HTERT RPE-1 (cell line): ENCODE measurements around the gene CEND1.
"Not testable (repeated sequence)": the region's sequence is repeated elsewhere in the genome, so short reads cannot be mapped to it uniquely, and the experiment has no call there.

Experiments used
- in situ Hi-C: fragments of 300-500 bp; cut with MboI; formaldehyde crosslinking; loops from 4 replicates; pipeline ENCODE4 v1.14.3; 2020; ENCODE audit warnings: low sequenced_read_pairs

The CEND1 gene

GRCh38 chr11:765025-765801 lies 24.7 kb downstream of the CEND1 start:
- in situ Hi-C loops, result no loop called here

GRCh38 chr11:764322-765024 lies 25.4 kb downstream of the CEND1 start:
- in situ Hi-C loops, result no loop called here

GRCh38 chr11:763549-764321 lies 26.2 kb downstream of the CEND1 start:
- in situ Hi-C loops, result no loop called here

GRCh38 chr11:763073-763463 lies 26.8 kb downstream of the CEND1 start:
- in situ Hi-C loops, result no loop called here

GRCh38 chr11:762421-763072 lies 27.3 kb downstream of the CEND1 start:
- in situ Hi-C loops, result no loop called here

- in situ Hi-C loops, result no loop called here
Measured at GRCh38 chr11:761526-762108, 28.3 kb downstream of the CEND1 start.

- in situ Hi-C loops, result no loop called here
Measured at GRCh38 chr11:760236-760635, 29.7 kb downstream of the CEND1 start.

GRCh38 chr11:749731-750130 lies 40.2 kb downstream of the CEND1 start:
- in situ Hi-C loops, result no loop called here

- in situ Hi-C loops, result no loop called here
Measured at GRCh38 chr11:748007-748359, 41.9 kb downstream of the CEND1 start.

GRCh38 chr11:747158-748006 lies 42.5 kb downstream of the CEND1 start, which contains the start of gene TALDO1:
TALDO1 (plus strand) TSS chr11:747464; CDS start chr11:747482, 18 bp downstream.
- in situ Hi-C loops, result no loop called here

GRCh38 chr11:746289-747157 lies 43.4 kb downstream of the CEND1 start:
- in situ Hi-C loops, result no loop called here

GRCh38 chr11:745428-745827 lies 44.5 kb downstream of the CEND1 start:
- in situ Hi-C loops, result no loop called here

- in situ Hi-C loops, result no loop called here
Measured at GRCh38 chr11:742571-743201, 47.2 kb downstream of the CEND1 start.

- in situ Hi-C loops, result no loop called here
Measured at GRCh38 chr11:742156-742546, 47.7 kb downstream of the CEND1 start.

- in situ Hi-C loops, result not testable (repeated sequence)
Measured at GRCh38 chr11:737899-738298, 52.0 kb downstream of the CEND1 start.

GRCh38 chr11:737366-737765 lies 52.5 kb downstream of the CEND1 start:
- in situ Hi-C loops, result no loop called here
